Body of pancreas (tissue), 4 donors: ENCODE data around the gene KRTDAP. TPM values are rescaled to one million over a fixed set of nuclear protein-coding genes. Genes with fewer than 3 reads are reported as not detected.

Experiments used
- ATAC-seq: fragments of 150-250 bp; one replicate; pipeline ENCODE4 v1.9.1; 2016
- DNase-seq, 4 donors: peaks; one replicate each; pipeline ENCODE4 v3.0.0-alpha.2; 2019
- H3K27ac ChIP-seq, 4 donors: fragments of 200-600 bp; sonication (generic); 1 replicate in 3 of 4; 2 replicates in 1 of 4; pipeline versions ENCODE4 v1.5.1 to v1.6.1; 2016 to 2019; ENCODE audit warnings: mild to moderate bottlenecking in 1 of 4, mixed read lengths in 1 of 4, moderate library complexity in 1 of 4
- H3K27me3 ChIP-seq, 2 donors: fragments of 200-600 bp; sonication (generic); one replicate each; pipeline ENCODE4 v1.6.0; 2016; ENCODE audit warnings: mild to moderate bottlenecking in 1 of 2
- H3K36me3 ChIP-seq, 2 donors: fragments of 200-600 bp; sonication (generic); replicated peaks in 1 of 2; 2 replicates each; pipeline ENCODE4 v1.5.1; 2016; ENCODE audit warnings: low read depth in 2 of 2; ENCODE audit not compliant: insufficient read depth in 1 of 2
- H3K4me1 ChIP-seq: fragments of 200-600 bp; sonication (generic); one replicate; pipeline ENCODE4 v1.6.0; 2016
- H3K4me3 ChIP-seq, 2 donors: fragments of 200-600 bp; sonication (generic); 1 replicate in 1 of 2; 2 replicates in 1 of 2; pipeline ENCODE4 v1.5.1; 2016 to 2019
- H3K9me3 ChIP-seq, 3 donors: fragments of 200-600 bp; sonication (generic); 1 replicate in 2 of 3; 2 replicates in 1 of 3; pipeline ENCODE4 v1.5.1; 2016
- POLR2A ChIP-seq, 3 donors: fragments of 450-650 bp; IDR thresholded peaks; one replicate each; pipeline ENCODE4 v1.6.1; 2016; ENCODE audit warnings: antibody characterized with exemption in 3 of 3, mild to moderate bottlenecking in 2 of 3
- WGBS, 2 donors: methylation state at CpG; one replicate each; pipeline ENCODE4 v1.1.5; 2017; 5-methylcytosine and 5-hydroxymethylcytosine counted together
- intact Hi-C: fragments of 100-400 bp; cut with DNase I; formaldehyde crosslinking; loops from one replicate; pipeline ENCODE4 v1.15.1; 2023
- total RNA-seq, 2 donors: library from RNA; depleted of rRNA; stranded (reverse); fragments of >200 nt; gene quantifications; one replicate each; pipeline ENCODE4 v1.1.0, GENCODE V29; 2016
- TF ChIP-seq, protein P1 (sequence below), 7 experiments: fragments of 450-650 bp in 4 of 7; fragments of 200-600 bp in 3 of 7; sonication (generic) in 3 of 7; IDR thresholded peaks; one replicate each; pipeline ENCODE4 v1.5.1; 2016 to 2019; ENCODE audit warnings: antibody characterized with exemption in 7 of 7

KRTDAP gene
- total RNA-seq, 2 donors from 2014 or later, result not detected

DNA sequence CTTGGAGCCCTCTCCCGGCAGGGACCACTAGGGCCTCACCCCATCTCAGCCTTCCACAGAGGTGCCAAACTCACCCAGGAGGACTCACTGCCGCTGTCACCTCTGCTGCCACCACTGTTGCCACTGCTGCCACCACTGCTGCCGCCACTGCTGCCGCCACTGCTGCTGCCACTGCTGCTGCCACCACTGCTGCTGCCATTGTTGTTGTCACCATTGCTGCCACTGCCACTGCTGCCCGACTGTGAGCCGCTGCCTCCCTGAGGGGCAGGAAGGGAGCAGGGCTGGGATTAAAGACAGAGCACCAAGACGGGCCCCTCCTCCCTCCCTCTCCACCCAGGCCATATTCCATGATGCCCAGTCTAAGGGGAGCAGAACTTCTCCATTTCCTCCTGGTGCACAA, 21.1 kb upstream of the KRTDAP start:
- no peak for DNase-seq
- WGBS, 2 donors, result 60 to 78% methylated on average over 4 to 7 of the region's 7 CpGs
- TF ChIP-seq POLR2A (IDR thresholded peaks at IDR 0.05), result no peak
- intact Hi-C loops, result no loop called here
- ATAC-seq, result no peak
- no peak overlapping the region for H3K4me3 ChIP-seq
- no peaks in the 10 kb centered on the region for H3K27me3 ChIP-seq
- peaks cover 19% of the 10 kb centered on the region for H3K4me1 ChIP-seq
- H3K36me3 ChIP-seq, result no peaks in the 10 kb centered on the region
- H3K9me3 ChIP-seq, result no peaks in the 10 kb centered on the region
- no peak overlapping the region for H3K27ac ChIP-seq

DNA sequence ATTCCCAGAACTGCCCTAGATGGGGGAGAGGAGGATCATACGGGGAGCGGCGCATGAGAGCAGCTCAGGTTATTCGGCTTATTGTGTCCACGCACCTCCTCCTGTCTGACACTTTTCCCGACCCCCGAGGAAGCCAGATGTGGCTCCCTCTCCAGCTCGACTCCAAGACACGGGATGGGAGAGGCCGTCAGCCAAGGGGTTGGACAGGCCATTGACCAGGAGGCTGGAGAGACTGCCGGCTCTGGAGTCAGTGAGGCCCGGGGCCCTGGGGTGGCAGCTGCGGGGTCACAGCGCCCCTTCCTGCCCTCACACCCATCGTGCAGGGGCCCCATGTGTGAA, 20.3 kb upstream of the KRTDAP start:
- peak overlapping the region; percentile 74 to 92 (median 90) for H3K27ac ChIP-seq
- intact Hi-C loops, result no loop called here
- no peaks in the 10 kb centered on the region for H3K36me3 ChIP-seq
- ATAC-seq, result peak; percentile 7
- WGBS, 2 donors, result 0 to 16% methylated on average over 4 to 14 of the region's 15 CpGs
- H3K9me3 ChIP-seq, result no peaks in the 10 kb centered on the region
- peaks cover 19% of the 10 kb centered on the region for H3K4me1 ChIP-seq
- H3K27me3 ChIP-seq, result no peaks in the 10 kb centered on the region
- DNase-seq, result no peak
- H3K4me3 ChIP-seq, result no peak overlapping the region
- TF ChIP-seq POLR2A (IDR thresholded peaks at IDR 0.05), result no peak
- TF ChIP-seq, protein P1, sequence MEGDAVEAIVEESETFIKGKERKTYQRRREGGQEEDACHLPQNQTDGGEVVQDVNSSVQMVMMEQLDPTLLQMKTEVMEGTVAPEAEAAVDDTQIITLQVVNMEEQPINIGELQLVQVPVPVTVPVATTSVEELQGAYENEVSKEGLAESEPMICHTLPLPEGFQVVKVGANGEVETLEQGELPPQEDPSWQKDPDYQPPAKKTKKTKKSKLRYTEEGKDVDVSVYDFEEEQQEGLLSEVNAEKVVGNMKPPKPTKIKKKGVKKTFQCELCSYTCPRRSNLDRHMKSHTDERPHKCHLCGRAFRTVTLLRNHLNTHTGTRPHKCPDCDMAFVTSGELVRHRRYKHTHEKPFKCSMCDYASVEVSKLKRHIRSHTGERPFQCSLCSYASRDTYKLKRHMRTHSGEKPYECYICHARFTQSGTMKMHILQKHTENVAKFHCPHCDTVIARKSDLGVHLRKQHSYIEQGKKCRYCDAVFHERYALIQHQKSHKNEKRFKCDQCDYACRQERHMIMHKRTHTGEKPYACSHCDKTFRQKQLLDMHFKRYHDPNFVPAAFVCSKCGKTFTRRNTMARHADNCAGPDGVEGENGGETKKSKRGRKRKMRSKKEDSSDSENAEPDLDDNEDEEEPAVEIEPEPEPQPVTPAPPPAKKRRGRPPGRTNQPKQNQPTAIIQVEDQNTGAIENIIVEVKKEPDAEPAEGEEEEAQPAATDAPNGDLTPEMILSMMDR (IDR thresholded peaks at IDR 0.05), result no peak

DNA sequence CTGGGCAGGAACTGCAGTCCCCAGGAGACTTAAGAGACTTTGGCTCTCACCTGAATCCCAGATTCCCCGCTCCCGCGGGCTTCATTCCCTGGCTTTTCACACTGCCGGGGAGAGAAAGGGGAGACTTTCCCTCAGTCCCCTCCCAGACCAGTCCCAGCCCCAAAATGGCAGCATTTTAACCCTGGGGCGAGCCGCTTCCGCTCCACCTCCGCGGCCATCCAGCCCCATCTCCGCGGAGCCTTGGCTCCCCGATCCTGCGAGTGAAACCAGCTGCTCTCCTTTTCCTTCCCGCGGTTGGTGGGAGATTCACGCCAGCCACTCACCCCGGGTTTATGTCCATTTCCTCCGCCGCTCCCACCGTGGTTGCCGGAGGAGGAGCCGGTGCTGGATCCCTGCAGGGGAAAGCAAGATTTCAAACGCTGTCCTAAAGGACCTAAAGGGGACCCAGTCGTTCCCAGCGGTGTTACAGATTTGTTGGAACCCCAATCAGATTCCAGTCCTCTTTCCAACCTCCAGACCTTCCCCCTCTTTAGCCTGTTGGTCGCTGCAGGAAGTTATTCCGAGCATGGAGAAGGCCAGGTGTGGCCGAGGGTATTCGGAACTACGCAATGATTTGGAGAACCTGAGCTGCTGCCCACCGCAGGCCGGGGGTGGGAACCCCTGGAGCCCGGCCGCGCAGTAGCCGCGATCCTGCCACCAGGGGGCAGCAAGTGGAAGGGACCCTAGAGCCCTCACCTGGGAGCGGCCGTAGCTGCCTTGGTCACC, 19.8 kb upstream of the KRTDAP start:
- DNase-seq, result peak; percentile 90 to 94 (median 92)
- H3K27me3 ChIP-seq, result no peaks in the 10 kb centered on the region
- intact Hi-C loops, result no loop called here
- H3K27ac ChIP-seq, result peak overlapping the region; percentile 74 to 92 (median 90)
- TF ChIP-seq, protein P1 (IDR thresholded peaks at IDR 0.05), result peak; percentile 96 to 98 (median 97)
- peak; percentile 63 to 92 (median 91) for TF ChIP-seq POLR2A (IDR thresholded peaks at IDR 0.05)
- ATAC-seq, result peak; percentile 89
- H3K4me1 ChIP-seq, result peaks cover 19% of the 10 kb centered on the region
- peak overlapping the region; percentile 18 to 46 for H3K4me3 ChIP-seq
- peaks cover 0 to 3% of the 10 kb centered on the region in 2 donors for H3K36me3 ChIP-seq
- no peaks in the 10 kb centered on the region for H3K9me3 ChIP-seq
- 0% methylated on average over 23 to 39 of the region's 39 CpGs for WGBS, 2 donors

DNA sequence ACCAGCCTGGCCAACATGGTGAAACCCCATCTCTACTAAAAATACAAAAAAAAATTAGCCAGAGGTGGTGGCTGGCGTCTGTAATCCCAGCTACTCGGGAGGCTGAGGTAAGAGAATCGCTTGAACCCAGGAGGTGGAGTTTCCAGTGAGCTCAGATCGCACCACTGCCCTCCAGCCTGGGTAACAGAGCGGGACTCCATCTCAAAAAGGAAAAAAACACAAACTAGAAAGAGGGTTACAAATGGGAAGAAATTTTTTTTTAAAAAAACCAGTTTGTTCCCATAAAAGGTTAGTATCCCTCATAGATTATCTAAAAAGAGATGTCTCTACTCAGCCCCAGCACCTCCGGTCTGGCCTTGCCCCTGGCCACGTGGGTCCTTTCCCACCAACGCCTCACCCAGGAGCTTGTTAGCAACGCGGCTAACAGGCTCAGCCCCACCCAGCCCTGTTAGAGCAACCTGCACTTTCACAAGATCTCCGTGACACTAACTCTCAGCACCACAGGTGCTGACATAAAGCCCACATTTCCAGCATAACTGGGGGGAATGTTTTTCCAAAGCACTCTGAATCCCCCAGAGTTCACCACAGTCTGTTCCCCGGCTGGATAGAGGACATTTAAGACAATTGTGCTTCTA, 18.9 kb upstream of the KRTDAP start:
- peak; percentile 80 for ATAC-seq
- WGBS, 2 donors, result 13 to 14% methylated on average over 12 of the region's 12 CpGs

DNA sequence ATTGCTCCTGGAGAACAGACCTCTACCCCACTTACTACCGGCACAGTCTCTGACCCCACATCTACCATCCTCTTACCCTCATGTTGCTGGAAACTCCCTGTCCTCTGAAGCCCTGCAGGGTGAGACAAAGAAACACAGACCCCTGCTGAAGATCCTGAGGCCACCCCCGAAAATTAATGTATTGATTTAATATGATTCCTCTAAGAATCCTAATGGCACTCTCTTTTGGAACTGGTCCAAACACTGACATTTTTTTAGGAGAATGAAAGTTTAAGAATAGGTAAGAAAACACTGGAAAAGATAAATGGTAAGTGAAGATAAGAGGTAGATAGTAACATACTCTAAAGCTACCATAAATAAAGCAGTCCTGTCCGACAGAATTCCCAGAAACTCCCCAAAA, 17.9 kb upstream of the KRTDAP start:
- TF ChIP-seq POLR2A (IDR thresholded peaks at IDR 0.05), result no peak
- TF ChIP-seq, protein P1 (IDR thresholded peaks at IDR 0.05), result no peak
- intact Hi-C loops, result no loop called here
- Histone ChIP-seq H3K4me1 (peaks cover 19% of the 10 kb centered on the region), H3K27ac (no peak overlapping the region), H3K27me3 (no peaks in the 10 kb centered on the region), H3K9me3 (no peaks in the 10 kb centered on the region), H3K4me3 (no peak overlapping the region), H3K36me3 (peaks cover 0 to 3% of the 10 kb centered on the region in 2 donors)
- DNase-seq, result no peak
- 72 to 88% methylated on average over 3 of the region's 3 CpGs for WGBS, 2 donors
- ATAC-seq, result no peak

More for the DNA sequence above, 18.9 kb upstream of the KRTDAP start:
- peaks cover 0 to 3% of the 10 kb centered on the region in 2 donors for H3K36me3 ChIP-seq
- peak overlapping the region; percentile 18 to 46 for H3K4me3 ChIP-seq
- intact Hi-C loops, result no loop called here
- H3K4me1 ChIP-seq, result peaks cover 19% of the 10 kb centered on the region
- peak; percentile 76 to 89 (median 88) for DNase-seq
- TF ChIP-seq, protein P1 (IDR thresholded peaks at IDR 0.05), result peak in 1 of 7 experiments; percentile 16
- TF ChIP-seq POLR2A (IDR thresholded peaks at IDR 0.05), result peak; percentile 21 to 76 (median 73)
- no peaks in the 10 kb centered on the region for H3K27me3 ChIP-seq
- H3K27ac ChIP-seq, result peak overlapping the region; percentile 74 to 92 (median 90)
- H3K9me3 ChIP-seq, result no peaks in the 10 kb centered on the region
